GM13977 (cell line): ENCODE results near the gene CUEDC1.

ENCODE experiments used
- DNase-seq: peaks from one replicate; pipeline ENCODE4 v3.0.0; 2012; ENCODE audit warnings: low spot score
- in situ Hi-C: fragments of 300-500 bp; cut with MboI; formaldehyde crosslinking; loops from one replicate; pipeline ENCODE4 v1.12.0; 2022; ENCODE audit warnings: low sequenced_read_pairs, low pct_unique_long_range_greater_than_20kb, mixed read lengths, inconsistent platforms; ENCODE audit not compliant: unreplicated experiment
- TF ChIP-seq, protein P1 (sequence below): IDR thresholded peaks from 2 replicates; pipeline ENCODE4 v1.5.1; 2012; ENCODE audit warnings: mild to moderate bottlenecking, control low read depth; ENCODE audit not compliant: insufficient read depth; ENCODE audit errors: extremely low read depth, missing control alignments

CUEDC1 gene

DNA sequence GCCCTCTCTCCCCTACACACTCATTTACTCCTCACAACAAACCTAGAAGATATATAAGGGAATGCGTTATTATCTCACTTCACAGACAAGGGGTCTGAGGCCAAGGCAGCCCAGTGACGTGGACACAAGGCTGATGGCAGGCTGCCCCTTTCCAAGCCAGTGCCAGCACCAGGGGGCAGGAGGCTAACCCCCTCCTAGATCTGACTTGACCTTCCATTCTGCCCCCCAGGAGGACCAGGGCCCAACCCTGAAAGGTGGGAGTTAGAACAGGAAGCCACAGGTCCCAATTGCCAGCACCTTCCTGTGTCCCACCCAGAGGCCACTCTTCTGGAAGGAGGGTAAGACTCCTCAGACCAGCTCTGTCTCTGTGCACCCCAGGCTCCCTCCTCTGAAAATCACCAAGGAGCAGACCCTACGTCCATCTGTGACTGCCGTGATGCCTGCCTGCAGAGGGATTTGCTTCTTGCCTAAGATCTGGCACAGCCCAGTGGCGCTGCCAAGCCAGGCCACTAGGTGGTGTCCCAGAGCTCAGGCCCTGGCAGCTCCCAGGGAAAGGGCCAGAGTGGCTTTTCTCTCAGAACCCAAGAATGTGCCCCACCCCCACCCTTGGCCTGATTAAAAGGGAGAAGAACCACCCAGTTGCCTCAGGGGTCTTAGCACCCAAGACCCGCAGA, 62.9 kb downstream of the CUEDC1 start:
- peak; percentile 88 for DNase-seq
- TF ChIP-seq, protein P1, sequence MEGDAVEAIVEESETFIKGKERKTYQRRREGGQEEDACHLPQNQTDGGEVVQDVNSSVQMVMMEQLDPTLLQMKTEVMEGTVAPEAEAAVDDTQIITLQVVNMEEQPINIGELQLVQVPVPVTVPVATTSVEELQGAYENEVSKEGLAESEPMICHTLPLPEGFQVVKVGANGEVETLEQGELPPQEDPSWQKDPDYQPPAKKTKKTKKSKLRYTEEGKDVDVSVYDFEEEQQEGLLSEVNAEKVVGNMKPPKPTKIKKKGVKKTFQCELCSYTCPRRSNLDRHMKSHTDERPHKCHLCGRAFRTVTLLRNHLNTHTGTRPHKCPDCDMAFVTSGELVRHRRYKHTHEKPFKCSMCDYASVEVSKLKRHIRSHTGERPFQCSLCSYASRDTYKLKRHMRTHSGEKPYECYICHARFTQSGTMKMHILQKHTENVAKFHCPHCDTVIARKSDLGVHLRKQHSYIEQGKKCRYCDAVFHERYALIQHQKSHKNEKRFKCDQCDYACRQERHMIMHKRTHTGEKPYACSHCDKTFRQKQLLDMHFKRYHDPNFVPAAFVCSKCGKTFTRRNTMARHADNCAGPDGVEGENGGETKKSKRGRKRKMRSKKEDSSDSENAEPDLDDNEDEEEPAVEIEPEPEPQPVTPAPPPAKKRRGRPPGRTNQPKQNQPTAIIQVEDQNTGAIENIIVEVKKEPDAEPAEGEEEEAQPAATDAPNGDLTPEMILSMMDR = peak; percentile 97
- in situ Hi-C loops = loop anchor here (10.0 kb wide), 1 partner anchor 103 kb away; no protein-coding TSS in a partner anchor

DNA sequence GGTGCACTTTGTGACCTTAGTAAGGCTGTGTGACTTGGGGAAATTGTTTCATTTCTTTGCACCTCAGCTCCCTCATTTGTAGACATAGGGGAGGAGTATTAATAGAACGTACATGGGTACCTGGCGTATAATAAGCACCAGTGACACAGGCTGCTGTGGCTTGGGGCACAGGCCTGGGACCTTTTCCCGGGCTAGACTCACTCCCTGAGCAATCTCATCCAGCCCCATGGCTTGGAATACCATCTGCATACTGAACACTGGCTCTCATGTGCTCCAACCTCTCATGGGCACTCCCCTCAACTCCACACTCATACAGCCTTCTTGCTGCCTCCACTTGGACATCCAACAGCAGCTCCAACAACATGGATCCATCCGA, 64.4 kb downstream of the CUEDC1 start:
- no peak for DNase-seq
- TF ChIP-seq, protein P1 = no peak
- in situ Hi-C loops = loop anchor here (10.0 kb wide), 1 partner anchor 104 kb away; no protein-coding TSS in a partner anchor

DNA sequence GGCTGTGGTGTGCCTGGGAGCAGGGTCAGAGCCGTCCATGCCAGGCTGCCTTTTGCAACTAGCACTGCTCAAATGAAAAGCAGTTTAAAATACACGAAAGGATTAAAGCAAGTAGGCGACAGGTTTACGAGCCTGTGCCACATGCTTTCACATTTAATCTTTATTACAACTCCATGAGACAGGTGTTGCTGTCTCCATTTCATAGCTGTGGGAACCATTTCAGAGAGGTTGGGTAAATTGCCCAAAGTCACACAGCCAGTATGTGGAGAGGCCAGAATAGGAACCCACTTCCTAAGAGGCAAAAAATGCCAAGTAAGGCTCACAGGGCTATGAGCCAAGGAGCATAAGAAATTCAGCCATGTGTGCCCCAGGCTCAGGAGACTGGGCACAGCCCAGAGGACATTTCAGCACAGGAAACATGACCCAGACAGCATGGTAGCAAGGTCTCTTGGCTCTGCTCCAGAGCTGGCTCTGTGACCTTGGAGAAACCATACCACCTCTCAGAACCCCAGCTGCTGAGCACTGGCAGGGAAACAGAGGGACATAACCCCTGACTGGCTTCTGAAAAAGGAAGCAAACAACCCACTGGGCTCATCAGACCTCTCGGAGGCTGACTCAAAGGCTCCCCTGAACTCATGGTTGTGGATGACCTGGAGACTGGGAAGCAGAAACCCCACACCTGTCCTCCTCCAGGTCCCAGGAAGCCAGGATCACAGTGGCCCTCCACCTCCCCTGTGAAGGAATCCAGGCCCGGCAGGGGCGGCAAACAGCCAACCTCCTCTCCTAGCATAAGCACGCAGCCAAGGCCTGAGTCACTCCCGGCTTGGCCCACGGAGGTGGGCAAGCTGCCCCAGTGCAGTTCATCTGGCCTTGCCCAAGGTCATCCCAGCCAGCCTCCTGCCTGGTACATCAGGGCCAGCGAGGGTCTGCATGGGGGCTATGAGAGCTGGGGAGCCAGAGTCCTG, 65.0 kb downstream of the CUEDC1 start:
- in situ Hi-C loops = loop anchor here (10.0 kb wide), 1 partner anchor 105 kb away; no protein-coding TSS in a partner anchor
- TF ChIP-seq, protein P1 = no peak
- DNase-seq = no peak

DNA sequence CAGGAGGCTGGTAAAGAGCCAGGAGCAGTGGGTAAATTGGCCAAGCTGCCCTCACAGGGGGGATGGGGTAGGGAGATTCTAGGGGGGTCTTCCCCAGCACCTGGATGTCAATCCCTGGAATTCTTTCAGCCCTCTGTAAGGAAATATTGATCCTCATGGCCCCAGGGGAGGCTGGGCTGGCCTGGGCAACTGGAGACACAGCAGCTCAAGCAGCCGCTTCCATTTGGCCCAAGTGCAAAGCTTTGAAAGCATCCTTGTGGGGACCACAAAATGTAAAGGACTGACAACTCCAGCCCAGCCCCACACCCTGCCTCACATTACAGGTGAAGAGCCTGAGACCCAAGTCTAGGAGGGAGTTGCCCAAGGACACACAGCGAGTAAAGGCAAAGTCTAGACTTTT, 66.0 kb downstream of the CUEDC1 start:
- DNase-seq = no peak
- TF ChIP-seq, protein P1 = no peak
- in situ Hi-C loops = no loop called here

DNA sequence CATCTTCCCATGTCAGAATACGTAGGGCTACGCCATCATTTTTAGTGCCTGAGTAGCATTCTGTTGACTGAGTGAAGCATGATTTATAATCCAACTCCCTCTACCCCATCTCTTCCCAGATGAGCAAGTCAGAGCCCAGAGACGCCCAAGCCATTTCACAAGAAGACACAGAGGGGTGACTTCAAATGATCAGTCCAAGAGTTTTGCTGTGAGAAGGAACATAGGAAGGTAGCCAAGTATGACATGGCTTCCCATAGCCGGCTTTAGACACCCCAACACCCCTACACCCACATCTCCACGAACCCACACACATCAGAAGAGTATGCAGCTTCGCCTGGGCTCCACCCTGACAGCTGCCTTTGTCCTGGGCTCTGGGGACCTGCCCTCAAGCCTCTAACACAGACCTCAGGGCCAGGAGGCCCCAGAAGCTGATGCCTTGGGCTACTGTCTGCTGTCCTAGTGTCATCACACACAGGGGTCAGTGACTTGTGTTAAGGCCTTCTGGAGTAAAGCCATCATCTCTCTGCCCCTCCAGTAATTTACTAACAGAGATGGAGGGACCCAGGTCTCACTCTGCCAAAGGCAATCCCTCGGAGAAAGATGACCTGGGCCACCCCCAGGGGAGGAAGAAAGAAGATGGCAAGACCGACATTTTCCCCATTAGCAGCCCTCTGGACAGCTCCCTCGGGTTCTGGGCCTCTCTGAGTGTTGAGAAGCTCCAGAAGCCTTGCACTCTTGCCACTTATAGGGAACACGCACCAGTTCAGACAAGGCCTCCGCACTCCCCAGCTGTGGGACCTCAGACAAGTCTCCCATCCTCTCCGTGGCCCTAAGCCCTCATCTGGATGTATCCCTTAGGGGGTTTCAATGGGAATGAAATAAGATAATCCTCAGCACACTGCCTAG, 66.6 kb downstream of the CUEDC1 start:
- DNase-seq = no peak

DNA sequence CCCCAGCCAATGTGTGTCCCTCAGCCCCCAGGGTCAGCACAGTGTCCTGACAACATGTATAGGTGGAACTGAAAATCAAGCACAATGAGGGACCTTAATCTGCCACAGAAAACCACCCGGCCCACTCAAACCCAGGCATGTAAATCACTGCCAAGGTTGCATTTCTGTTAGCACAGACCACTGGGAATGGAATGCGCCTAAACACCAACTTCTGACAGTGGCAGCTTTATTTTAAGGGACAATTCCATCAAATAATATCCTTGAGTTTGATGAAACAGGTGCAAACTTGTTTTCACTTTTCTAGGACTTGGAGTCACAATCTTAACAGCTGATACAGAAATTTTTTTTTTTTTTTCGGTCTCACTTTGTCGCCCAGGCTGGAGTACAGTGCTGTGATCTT, 68.1 kb downstream of the CUEDC1 start:
- TF ChIP-seq, protein P1 = no peak
- in situ Hi-C loops = no loop called here
- no peak for DNase-seq

More for the DNA sequence above, 66.6 kb downstream of the CUEDC1 start:
- in situ Hi-C loops = no loop called here
- TF ChIP-seq, protein P1 = no peak
